MCF 10A (cell line): ENCODE data around the gene TRIM29. TPM values are rescaled to one million over a fixed set of nuclear protein-coding genes. Genes with fewer than 3 reads are reported as not detected.

Source experiments
- BruUV-seq: library from RNA; stranded (reverse); fragments of 400-500 nt; replicated peaks from 2 replicates; lab custom pipeline; 2021; lab: Mats Ljungman, UMichigan
- CTCF ChIA-PET: fragments of 300-600 bp; sonication (Branson Sonifier 250); formaldehyde crosslinking; extraction: SDS; loops from one replicate; lab custom pipeline; 2021; ENCODE audit warnings: antibody characterized with exemption, inconsistent platforms; lab: Yijun Ruan, JAX
- POLR2A ChIA-PET: fragments of 300-600, 350-650 bp; sonication (Branson Sonifier 250); formaldehyde crosslinking; extraction: SDS; loops from one replicate; lab custom pipeline; 2020; ENCODE audit warnings: antibody characterized with exemption, inconsistent platforms; lab: Yijun Ruan, JAX
- DNase-seq: peaks from one replicate; pipeline ENCODE4 v3.0.0-alpha.2; 2018; ENCODE audit not compliant: unreplicated experiment
- H3K27ac Mint-ChIP-seq: one replicate; pipeline ENCODE4 v1.8.0; 2022; ENCODE audit warnings: mild to moderate bottlenecking, low read depth, mixed read lengths; ENCODE audit not compliant: unreplicated experiment
- H3K27me3 Mint-ChIP-seq: one replicate; pipeline ENCODE4 v1.8.0; 2022; ENCODE audit warnings: mixed read lengths; ENCODE audit not compliant: insufficient read depth, unreplicated experiment
- H3K36me3 Mint-ChIP-seq: one replicate; pipeline ENCODE4 v1.8.0; 2022; ENCODE audit warnings: mild to moderate bottlenecking, moderate library complexity, mixed read lengths; ENCODE audit not compliant: insufficient read depth, unreplicated experiment
- H3K4me1 Mint-ChIP-seq: one replicate; pipeline ENCODE4 v1.8.0; 2022; ENCODE audit warnings: mixed read lengths; ENCODE audit not compliant: insufficient read depth, unreplicated experiment
- H3K4me3 Mint-ChIP-seq: one replicate; pipeline ENCODE4 v1.8.0; 2022; ENCODE audit warnings: mild to moderate bottlenecking, moderate library complexity, mixed read lengths; ENCODE audit not compliant: unreplicated experiment
- H3K9me3 Mint-ChIP-seq: one replicate; pipeline ENCODE4 v1.8.0; 2022; ENCODE audit warnings: mixed read lengths; ENCODE audit not compliant: unreplicated experiment
- intact Hi-C: fragments of 100-400 bp; cut with micrococcal nuclease; formaldehyde crosslinking; loops from 2 replicates; pipeline ENCODE4 v1.14.1; 2022
- total RNA-seq: library from RNA; stranded (reverse); gene quantifications from 2 replicates; pipeline ENCODE4 v1.2.3, GENCODE V29; 2022
- TF ChIP-seq, protein P1 (sequence below): fragments of 200-600 bp; IDR thresholded peaks from one replicate; pipeline ENCODE4 v1.8.0; 2022; ENCODE audit warnings: antibody characterized with exemption, mild to moderate bottlenecking; ENCODE audit not compliant: unreplicated experiment

TRIM29 gene
- total RNA-seq, 1 experiment from 2014 or later: 93.4 TPM

- H3K4me1 Mint-ChIP-seq: no peaks in the 10 kb centered on the region
- TF ChIP-seq, protein P1, sequence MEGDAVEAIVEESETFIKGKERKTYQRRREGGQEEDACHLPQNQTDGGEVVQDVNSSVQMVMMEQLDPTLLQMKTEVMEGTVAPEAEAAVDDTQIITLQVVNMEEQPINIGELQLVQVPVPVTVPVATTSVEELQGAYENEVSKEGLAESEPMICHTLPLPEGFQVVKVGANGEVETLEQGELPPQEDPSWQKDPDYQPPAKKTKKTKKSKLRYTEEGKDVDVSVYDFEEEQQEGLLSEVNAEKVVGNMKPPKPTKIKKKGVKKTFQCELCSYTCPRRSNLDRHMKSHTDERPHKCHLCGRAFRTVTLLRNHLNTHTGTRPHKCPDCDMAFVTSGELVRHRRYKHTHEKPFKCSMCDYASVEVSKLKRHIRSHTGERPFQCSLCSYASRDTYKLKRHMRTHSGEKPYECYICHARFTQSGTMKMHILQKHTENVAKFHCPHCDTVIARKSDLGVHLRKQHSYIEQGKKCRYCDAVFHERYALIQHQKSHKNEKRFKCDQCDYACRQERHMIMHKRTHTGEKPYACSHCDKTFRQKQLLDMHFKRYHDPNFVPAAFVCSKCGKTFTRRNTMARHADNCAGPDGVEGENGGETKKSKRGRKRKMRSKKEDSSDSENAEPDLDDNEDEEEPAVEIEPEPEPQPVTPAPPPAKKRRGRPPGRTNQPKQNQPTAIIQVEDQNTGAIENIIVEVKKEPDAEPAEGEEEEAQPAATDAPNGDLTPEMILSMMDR: no peak
- CTCF ChIA-PET: interaction anchor here (3.7 kb wide), 1 partner anchor 11 kb away, joined by 28 read pairs; no protein-coding TSS in a partner anchor
- no TSS peak for BruUV-seq
- no peak overlapping the region for H3K4me3 Mint-ChIP-seq
- no peaks in the 10 kb centered on the region for H3K9me3 Mint-ChIP-seq
- peaks cover 20% of the 10 kb centered on the region for H3K27me3 Mint-ChIP-seq
- H3K36me3 Mint-ChIP-seq: no peaks in the 10 kb centered on the region
- POLR2A ChIA-PET: interaction anchor here (0.5 kb wide), 1 partner anchor 25 kb away, joined by 5 read pairs; no protein-coding TSS in a partner anchor
- H3K27ac Mint-ChIP-seq: no peak overlapping the region
- no peak for DNase-seq
- intact Hi-C loops: no loop called here
Observed at GRCh38 chr11:120096369-120097191, 41.3 kb downstream of the TRIM29 start.

DNA sequence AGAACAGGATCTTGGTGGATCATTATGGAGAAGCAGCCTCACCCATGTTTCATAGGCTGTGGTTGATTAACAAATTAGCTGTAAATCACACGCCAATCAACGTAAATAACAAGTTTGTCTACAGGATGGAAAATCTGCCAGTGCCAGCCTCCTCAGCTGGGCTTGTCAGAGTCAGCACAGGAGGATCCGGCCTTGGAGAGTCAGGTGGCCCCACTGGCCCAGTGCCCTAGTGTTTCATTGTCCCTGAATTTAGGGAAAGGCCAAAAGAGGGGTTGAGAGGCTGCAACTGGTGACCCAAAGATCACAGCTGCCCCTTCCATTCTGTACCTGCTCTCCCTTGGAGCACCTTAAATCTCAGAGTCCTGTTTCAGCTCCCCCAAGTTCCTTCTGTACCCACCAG, 42.4 kb downstream of the TRIM29 start:
- H3K27me3 Mint-ChIP-seq: peaks cover 9% of the 10 kb centered on the region
- intact Hi-C loops: no loop called here
- TF ChIP-seq, protein P1: no peak
- H3K4me1 Mint-ChIP-seq: no peaks in the 10 kb centered on the region
- H3K27ac Mint-ChIP-seq: no peak overlapping the region
- H3K4me3 Mint-ChIP-seq: no peak overlapping the region
- no peaks in the 10 kb centered on the region for H3K36me3 Mint-ChIP-seq
- CTCF ChIA-PET: interaction anchor here (1.3 kb wide), 1 partner anchor 13 kb away, joined by 10 read pairs; no protein-coding TSS in a partner anchor
- POLR2A ChIA-PET: no interaction called here
- no peaks in the 10 kb centered on the region for H3K9me3 Mint-ChIP-seq
- DNase-seq: no peak
- BruUV-seq: no TSS peak

DNA sequence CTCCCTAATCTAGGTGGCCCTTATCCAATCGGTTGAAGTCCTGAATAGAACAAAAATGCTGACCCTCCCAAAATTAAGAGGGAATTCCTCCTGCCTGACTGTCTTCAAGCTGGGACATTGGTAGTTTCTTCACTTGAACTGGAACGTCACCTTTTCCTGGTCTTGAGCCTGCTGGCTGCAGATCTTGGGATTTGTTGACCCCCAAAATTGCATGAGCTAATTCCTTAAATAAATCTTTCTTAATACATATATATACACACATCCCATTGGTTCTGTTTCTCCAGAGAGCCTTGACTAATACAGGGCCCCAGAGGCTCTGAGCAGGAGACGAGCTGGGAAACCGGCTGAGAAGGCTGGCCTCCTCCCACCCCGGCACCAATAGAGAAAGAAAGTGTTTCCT, 46.2 kb downstream of the TRIM29 start:
- no peaks in the 10 kb centered on the region for H3K27me3 Mint-ChIP-seq
- TF ChIP-seq, protein P1: no peak
- BruUV-seq: no TSS peak
- DNase-seq: no peak
- POLR2A ChIA-PET: no interaction called here
- intact Hi-C loops: no loop called here
- H3K9me3 Mint-ChIP-seq: no peaks in the 10 kb centered on the region
- no peak overlapping the region for H3K27ac Mint-ChIP-seq
- H3K36me3 Mint-ChIP-seq: no peaks in the 10 kb centered on the region
- no peaks in the 10 kb centered on the region for H3K4me1 Mint-ChIP-seq
- H3K4me3 Mint-ChIP-seq: no peak overlapping the region
- CTCF ChIA-PET: no interaction called here

DNA sequence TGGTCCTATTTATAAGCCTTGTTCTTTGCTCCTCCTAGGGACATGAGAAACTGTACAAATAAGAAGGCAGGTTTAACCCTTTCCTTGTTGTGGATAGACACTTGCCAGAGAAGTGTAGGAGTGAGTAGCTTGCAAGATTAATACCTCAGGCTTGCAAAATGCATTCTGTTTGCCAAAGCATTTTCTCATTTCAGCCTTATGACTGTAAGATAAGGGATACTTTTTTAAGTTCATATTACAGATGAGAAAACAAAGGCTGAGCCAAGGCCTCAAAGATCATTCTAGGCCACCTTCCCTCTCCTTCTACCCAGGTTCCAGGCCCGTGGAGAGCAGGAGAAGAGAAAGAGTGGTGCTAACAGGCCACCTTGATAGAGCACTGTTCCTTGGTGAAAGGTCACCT, 46.8 kb downstream of the TRIM29 start:
- Mint-ChIP-seq H3K4me1 (no peaks in the 10 kb centered on the region), H3K9me3 (peaks cover under 1% of the 10 kb centered on the region), H3K27ac (no peak overlapping the region), H3K36me3 (no peaks in the 10 kb centered on the region), H3K27me3 (no peaks in the 10 kb centered on the region), H3K4me3 (no peak overlapping the region)
- DNase-seq: no peak
- BruUV-seq: no TSS peak
- ChIA-PET POLR2A (no interaction called here), CTCF (no interaction called here)
- intact Hi-C loops: no loop called here
- TF ChIP-seq, protein P1: no peak
